Limb (tissue), 2 donors: Measurements from ENCODE around the gene EFNA1.
"Not testable (repeated sequence)": the region's sequence is repeated elsewhere in the genome, so short reads cannot be mapped to it uniquely, and the experiment has no call there.

Source experiments
- DNase-seq, 2 donors: peaks; one replicate each; pipeline ENCODE4 v3.0.0-alpha.2; 2016; ENCODE audit errors: extremely low spot score in 2 of 2

The EFNA1 gene

DNA sequence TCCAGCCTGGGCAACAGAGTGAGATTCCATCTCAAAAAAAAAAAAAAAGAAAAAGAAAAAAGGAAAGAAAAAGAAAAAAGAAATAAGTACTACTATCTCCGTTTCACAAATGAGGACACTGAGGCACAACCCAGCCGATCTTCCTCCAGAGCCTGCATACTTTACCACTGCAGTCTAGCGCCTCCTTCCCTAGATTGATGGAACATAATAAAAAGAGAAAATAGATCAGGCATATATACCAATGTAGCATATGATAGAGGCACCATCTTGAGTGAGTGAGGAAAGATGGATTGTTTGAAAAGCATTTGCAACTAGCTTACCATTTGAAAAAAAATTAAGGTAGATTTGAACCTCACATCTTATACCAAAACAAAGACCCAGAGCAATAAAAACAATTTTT lies 17.8 kb downstream of the EFNA1 start:
- DNase-seq: no peak

DNA sequence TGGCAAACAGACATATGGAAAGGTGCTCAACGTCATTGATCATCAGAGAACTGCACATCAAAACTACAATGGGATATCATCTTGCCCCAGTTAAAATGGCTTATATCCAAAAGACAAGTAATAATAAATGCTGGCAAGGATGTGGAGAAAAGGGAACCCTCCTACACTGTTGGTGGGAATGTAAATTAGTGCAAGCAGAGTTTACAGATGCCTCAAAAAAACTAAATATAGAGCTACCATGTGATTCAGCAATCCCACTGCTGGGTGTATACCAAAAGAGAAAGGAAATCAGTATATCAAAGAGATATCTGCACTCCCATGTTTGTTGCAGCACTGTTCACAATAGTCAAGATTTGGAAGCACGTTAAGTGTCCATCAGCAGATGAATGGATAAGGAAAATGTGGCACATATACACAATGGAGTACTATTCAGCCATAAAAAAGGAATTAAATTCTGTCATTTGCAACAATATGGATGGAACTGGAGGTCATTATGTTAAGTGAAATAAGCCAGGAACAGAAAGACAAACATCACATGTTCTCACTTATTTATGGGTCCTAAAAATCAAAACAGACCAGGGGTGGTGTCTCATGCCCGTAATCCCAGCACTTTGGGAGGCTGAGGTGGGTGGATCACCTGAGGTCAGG lies 28.4 kb downstream of the EFNA1 start:
- not testable (repeated sequence) for DNase-seq

DNA sequence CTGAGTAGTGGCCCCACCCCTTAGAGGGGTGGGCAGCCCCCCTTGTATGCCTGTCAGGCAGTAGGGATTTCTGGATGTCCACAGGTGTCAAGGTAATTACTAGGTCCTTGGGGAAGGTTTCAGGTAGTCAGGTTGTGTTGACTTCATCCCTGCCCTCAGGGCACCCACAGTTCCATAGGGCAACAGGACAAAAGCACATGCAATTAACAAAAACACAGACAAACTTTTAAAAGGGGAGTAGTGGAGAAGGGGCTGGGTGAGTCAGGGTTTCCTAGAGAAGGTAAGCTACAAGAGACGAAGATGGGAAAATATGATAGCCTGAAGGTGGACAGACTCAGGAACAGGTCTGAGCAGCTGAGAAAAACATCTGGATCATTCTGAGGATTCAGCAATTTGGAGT lies 31.3 kb downstream of the EFNA1 start:
- DNase-seq: no peak

DNA sequence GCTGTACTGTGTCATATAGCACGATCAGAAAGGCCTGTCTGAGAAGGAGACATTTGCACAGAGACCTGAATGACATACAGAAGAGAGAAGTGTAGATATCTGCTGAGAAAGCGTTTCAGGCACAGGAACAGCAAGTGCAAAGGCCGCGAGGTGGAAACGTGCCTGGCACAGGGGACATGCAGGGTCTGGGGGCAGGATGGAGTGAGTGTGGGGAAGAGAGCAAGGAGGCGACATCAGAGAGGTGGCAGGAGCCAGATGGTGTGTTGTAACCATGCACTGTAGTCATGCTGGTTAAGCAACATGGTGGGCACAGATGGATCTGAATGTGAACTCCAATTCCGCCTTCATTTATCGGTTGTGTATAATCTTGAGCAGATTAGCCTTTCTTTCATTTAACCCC lies 32.5 kb downstream of the EFNA1 start:
- no peak for DNase-seq

DNA sequence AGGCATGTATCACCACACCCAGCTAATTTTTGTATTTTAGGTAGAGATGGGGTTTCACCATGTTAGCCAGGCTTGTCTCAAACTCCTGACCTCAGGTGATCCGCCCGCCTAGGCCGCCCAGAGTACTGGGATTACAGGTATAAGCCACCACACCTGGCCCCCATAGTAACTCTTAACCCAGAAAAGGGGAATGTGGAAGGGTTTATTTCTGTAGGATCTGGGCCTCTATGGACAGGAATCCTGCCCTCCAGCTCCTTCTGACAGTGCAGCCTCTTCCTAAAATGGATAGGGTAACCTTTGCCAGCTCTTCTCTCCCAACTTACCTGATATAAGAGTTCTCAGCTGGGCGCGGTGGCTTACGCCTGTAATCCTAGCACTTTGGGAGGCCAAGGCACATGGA lies 35.0 kb downstream of the EFNA1 start:
- DNase-seq: not testable (repeated sequence)

DNA sequence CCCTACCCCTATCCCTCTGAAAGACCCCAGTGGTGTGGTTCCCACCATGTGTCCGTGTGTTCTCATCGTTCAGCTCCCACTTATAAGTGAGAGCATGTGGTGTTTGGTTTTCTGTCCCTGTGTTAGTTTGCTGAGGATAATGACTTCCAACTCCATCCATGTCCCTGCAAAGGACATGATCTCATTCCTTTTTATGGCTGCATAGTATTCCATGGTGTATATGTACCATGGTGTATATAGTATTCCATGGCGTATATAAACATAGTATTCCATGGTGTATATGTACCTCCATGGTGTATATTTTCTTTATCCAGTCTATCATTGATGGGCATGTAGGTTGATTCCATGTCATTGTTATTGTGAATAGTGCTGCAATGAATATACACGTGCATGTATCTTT lies 36.1 kb downstream of the EFNA1 start:
- not testable (repeated sequence) for DNase-seq

DNA sequence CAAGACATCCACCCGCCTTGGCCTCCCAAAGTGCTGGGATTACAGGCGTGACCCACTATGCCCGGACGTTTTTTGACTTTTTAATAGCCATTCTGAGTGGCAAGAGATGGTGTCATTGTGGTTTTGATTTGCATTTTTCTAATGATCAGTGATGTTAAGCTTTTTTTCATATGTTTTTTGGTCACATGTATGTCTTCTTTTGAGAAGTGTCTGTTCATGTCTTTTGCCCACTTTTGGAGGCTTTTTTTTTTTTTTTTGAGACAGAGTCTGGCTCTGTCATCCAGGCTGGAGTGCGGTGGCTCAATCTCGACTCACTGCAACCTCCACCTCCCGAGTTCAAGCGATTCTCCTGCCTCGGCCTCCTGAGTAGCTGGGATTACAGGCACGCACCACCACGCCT lies 36.9 kb downstream of the EFNA1 start:
- not testable (repeated sequence) for DNase-seq

DNA sequence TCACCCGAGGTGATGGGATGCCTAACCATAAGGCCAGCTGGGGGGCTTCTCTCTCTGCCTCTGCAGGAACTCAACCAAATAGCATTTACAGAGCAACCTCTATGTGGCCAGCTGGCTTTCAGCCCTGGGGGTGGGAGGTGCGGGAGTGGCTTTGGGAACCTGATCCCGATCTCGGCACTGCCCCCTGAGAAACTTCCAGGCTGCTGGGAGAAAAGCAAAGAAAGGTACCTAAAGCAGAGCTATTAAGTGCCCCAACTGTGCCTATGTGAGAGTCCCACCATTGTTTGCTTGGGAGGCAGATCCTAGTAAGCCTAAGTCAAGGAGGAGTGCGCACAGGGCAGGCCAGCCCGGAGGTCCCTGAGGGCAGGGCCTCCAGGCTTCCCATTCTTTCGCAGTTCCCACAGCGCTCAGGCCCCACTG lies 38.4 kb downstream of the EFNA1 start:
- DNase-seq: no peak

DNA sequence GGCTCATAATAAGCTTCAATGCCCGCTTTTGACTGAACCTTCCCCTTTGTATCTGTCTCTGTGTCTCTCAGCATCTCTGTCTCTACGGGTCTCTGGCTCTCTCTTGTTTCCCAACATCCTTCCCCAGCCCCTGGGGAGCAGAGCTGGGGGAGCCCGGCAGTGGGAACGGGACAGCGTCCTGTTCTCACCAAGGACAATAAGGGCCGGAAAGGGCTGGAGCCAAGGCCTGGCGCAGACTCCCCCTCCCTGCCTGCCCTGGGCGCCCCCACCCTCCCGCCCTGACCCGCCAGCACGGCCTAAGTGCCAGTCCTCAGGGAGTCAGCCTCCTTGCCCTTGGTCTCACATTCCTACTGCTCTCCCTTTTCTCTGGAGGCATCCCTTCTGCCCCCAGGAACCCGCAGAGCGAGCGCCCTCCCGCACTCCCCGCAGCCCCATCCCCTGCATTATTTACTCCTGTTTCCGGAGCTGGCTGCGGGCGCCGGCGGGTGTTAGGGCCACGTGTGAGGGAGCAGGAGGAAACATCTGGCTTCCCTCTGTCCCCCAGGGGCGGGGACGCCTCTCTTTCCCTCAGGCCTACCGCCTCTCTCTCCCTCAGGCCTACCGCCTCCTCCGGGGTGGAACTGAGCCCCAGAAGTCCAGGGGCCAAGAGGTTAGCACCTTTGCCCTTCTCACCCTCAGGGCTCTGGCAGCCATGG lies 38.9 kb downstream of the EFNA1 start:
- DNase-seq: peak; percentile 21 to 72

DNA sequence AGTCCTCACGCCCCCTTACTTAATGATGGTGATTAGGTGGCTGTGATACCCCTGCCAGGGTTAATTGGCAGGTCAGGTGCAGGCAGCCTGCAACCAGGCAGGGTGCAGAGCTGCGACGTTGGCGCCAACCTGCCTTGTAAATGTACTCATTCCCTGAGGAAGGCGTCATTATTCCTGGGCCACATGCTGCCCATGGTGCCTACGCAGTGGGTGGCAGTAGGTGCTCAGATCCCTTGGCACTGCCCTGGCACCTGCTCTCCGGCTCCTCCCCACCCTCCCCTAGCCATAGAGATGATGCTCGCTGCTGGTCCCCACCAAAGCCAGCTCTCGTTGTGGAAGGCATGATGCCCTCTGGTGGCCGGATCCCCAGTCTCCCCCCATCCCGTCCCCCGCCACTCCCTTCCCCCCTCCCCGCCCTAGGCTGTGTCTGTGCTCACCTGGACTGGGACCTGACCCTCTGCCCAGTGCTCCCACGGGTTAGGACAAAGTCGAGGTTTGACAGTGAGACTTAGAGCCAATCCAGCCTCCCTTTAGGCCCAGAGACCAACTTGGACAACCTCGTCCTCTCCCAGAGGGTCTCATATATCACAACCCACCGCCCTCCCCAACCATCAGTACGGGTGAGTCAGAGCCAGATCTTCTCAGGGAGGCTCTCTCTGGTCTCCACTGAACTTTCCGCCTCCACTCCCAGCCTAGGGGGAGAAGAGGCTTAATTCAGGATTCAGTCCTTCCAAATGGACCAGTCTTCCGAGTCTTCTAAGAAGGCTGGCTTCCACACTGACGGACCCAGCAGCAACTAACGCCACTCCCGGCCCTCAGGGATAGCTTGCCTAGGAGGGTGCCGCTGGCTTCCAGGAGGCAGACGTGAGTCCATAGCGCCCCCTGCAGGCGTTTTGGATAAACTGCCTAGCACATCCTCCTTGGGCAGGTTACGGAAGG lies 39.8 kb downstream of the EFNA1 start:
- DNase-seq: peak; percentile 85 to 87

DNA sequence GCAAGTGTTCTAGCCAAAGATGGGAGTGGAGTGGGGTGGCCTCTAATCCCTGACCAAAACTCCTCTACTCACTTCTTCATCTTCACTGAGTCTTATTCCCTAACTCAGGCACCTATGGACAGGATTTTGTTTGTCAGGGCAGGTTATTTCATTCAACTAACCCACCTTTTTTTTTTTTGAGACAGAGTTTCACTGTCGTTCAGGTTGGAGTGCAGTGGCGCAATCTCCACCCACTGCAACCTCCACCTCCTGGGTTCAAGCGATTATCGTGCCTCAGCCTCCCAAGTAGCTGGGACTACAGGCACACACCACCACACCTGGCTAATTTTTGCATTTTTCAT lies 40.4 kb downstream of the EFNA1 start:
- DNase-seq: not testable (repeated sequence)

DNA sequence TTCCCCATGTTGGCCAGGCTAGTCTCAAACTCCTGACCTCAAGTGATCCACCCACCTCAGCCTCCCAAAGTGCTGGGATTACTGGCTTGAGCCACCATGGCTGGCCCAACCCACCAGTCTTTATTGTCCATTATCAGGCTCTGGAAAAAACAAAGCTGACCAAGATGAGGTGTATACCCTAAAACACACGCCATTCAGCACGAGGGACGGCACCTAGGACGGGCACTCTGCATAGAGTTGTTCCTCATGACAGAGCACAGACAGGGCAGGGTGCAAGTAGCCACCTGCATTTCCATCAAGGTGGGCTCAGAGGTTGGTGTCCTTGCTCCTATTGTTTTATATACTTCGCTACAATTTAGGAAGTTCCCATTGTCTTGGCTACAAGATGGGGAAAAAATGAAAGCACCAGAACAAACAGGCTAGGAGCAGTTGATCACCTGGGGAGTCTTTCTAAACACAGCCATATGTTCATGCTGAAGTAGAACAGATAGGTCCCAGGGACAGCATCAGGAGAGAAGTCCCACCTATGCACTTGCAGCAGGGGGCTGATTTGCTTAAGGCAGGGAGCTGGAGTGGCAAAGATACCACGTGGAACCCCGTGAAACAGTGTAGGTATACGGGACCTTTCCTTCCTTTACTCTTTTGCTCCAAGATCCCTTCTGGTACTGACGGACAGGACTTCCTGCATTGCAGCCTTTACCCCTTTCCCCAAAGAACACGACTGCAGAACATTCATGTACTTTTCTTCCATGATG lies 41.0 kb downstream of the EFNA1 start:
- no peak for DNase-seq

DNA sequence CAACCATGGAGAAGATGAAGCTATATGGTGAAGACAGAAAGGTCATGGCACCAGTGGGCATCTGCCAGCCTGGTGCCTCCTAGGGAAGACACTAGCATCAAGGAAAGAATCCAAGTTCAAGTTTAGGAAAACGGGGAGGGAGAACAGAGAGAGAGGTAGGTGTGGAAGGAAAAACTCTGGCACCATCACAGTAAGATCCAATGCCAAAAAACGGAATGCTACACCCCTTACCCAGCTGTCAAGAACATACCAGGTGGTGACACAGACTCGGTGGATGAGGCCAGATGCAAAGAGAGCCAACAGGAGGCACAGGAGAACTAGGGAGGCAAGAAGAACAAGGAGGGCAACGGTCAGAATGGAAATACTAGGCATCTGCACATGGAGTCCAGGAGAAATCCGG lies 41.9 kb downstream of the EFNA1 start:
- DNase-seq: no peak

DNA sequence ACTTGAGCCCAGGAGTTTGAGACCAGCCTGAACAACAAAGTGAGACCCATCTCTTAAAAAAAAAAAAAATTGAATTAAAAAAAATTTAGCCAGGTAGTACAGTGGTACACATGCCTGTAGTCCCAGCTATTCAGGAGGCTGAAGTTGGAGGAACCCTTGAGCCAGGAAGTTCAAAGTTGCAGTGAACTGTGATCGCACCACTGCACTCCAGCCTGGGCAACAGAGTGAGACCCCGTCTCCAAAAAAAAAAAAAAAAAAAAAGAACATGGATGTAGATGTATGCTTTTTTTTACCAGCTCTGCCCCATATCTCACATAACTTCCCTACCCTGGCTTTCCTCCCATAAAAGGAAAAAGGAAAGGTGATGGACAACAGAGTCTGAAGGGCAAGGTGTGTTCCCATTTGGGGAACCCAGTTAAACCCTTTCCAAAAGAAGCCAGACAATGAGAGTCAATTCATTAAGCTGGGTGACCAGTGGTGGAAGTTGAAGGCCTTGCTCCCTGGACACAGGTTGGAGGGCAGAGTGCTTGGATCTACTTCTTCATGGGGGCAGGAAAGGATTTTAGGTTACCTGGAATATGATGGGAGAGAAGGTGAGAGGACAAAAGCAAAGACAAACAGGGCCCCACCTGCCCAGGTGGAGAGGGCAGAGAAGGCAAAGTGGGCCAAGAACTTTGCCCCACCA lies 42.6 kb downstream of the EFNA1 start:
- DNase-seq: no peak

DNA sequence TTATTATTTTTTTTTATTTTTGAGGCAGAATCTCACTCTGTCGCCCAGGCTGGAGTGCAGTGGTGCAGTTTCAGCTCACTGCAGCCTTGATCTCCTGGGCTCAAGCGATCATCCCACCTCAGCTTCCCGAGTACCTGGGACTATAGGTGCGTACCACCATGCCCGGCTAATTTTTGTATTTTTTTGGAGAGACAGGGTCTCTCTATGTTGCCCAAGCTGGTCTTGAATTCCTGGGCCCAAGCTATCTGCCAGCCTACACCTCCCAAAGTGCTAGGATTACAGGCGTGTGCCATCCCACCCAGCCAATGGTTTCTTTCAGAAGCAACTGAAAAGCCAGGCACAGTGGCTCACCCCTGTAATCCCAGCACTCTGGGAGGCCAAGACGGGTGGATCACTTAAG lies 43.1 kb downstream of the EFNA1 start:
- DNase-seq: no peak

DNA sequence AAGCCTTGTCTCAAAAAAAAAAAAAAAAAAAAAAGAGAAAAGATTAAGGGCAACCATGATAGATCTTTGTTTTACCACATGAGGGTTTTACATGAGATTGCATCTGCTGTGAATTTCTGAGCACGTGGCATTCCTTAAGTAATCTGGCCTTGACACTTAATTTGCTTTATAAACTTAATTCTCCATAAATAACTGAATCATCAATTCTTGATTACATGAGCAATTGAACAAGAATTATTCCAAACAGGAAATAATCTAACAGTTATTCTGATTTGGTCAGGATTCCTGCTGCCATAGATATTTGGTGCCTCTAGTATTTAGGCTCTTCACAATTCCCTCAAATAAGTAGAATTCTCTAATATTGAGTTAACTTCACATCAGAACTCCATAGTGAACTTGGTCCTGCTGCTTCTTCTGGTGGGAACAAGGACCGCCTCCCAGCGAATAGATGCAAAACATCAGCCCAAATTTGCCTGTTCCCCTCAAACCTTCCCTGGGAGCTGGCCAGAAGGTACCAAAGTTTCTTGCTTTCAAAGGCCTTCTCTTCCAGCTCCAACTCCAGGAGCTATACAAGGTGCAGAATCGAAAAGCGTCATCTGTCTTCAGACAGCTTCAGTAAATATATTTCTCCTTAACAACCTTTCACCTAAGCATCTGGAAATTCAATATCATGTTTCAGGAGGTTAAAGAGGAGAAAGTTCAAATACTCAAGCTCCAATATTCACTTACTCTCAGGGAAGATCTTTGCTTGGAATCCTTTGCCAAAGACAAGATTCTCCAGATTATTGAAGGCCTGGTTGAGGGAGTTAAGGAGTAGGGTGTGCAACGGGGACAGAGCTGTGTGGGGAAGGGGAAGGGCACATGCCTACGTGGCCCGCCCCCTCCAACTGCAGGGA lies 44.4 kb downstream of the EFNA1 start:
- DNase-seq: no peak

DNA sequence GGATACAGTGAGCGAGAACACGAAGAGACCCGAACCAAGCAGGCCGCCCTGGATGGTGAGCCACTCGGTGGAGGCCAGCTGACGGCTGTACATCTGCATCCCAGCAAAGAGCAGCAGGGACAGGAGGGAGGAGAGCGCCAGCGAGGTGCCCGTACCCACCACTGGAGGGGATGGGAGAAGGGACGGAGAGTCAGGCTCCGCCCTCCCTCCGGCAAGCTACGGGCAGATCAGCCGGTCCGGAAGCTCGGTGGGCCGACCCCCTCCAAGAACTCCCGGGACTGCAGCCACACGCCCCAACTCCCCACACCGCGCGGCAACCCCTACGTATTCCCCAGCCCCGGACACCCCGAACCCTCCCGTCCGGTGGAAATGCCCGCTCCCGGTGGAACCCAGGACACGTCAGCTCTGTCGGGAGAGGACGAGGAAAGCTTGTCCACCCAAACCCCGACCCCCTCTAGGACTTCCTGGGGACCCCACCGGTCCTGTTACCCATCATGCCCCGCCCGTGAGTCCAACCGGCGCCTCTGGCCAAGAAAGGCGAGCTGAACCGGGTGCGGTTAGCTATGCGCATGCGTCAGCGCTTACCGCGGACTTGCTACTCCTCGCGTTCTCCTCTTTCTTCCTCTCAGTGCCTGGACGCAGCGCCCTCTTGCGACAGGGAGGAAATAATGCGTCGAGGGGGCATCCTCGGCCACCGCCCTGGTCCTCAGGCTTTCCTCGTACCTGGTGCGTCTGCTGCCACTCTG lies 45.2 kb downstream of the EFNA1 start, which contains the start of gene KRTCAP2:
TSS of gene KRTCAP2 (minus strand) at position 573 of the 746 bp plus-strand sequence. CDS start at position 493, 80 bp downstream.
- DNase-seq: peak; percentile 94 to 98

DNA sequence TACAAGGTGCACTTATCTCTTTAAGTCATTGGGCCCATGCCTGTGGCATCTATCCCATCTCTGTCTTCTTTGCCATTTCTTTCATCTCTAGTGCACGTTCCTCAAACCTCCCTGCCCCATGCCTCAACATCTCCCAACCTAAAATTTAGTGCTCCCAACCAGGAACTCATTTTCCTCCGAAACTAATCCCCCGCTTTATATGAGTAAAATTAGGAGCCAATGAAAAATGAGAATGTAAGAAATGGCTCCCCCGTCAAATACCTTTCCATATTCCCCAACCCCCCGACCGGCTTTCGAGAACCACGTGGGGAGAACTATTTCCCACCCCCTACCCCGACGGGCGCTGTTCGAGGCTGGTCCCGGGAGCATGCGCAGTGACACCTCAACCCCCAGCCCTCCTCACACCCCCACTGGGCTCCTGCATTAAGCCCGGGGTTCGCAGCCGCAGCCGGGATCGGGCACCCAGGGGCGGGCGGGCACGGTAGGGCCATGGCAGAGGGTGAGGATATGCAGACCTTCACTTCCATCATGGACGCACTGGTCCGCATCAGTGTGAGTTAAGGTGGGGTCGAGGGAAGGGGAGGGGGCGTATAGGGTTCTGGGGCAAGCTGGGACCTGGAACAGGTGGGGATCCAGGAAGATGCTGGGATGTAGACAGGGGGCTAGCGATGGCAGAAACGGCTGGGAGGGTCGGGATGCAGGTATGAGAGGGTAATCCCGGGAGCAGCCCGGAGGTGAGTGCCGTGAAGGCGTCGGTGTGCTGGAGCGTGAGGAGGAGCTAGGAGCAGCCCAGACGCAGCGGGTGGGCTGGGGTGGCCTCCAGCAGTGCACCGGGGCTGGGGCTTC lies 46.0 kb downstream of the EFNA1 start, which contains the start of gene TRIM46:
TSS of gene TRIM46 (plus strand) at position 372 of the 846 bp plus-strand sequence. CDS start at position 490, 118 bp downstream.
- peak in 1 of 2 donors; percentile 79 for DNase-seq
